CD14-positive monocyte (primary cell): Measurements from ENCODE around the gene GALNT18. TPM values are rescaled to one million over a fixed set of nuclear protein-coding genes. Genes with fewer than 3 reads are reported as not detected.

Experiments
- DNase-seq, 3 donors: peaks; one replicate each; pipeline ENCODE4 v3.0.0-alpha.2; 2011 to 2022
- H2AFZ ChIP-seq: 2 replicates; pipeline ENCODE4 v1.6.0; 2012; ENCODE audit warnings: mild to moderate bottlenecking, low read depth, low read length, inconsistent platforms; ENCODE audit not compliant: insufficient read depth, poor library complexity, severe bottlenecking
- H3K27ac ChIP-seq, 2 donors: 1 replicate in 1 of 2; 2 replicates in 1 of 2; pipeline ENCODE4 v1.5.1; 2012 to 2013; ENCODE audit warnings: low read length in 2 of 2, control low read depth in 1 of 2, inconsistent platforms in 1 of 2, low read depth in 1 of 2, mild to moderate bottlenecking in 1 of 2
- H3K27me3 ChIP-seq, 2 donors: one replicate each; pipeline versions ENCODE4 v1.6.0 to v1.6.1; 2011 to 2013; ENCODE audit warnings: low read length in 2 of 2; ENCODE audit not compliant: control insufficient read depth in 2 of 2, insufficient read depth in 2 of 2
- H3K36me3 ChIP-seq, 2 donors: replicated peaks in 1 of 2; 1 replicate in 1 of 2; 2 replicates in 1 of 2; pipeline versions ENCODE4 v1.5.1 to v1.6.1; 2012 to 2013; ENCODE audit warnings: low read length in 2 of 2, control low read depth in 1 of 2, inconsistent platforms in 1 of 2, mild to moderate bottlenecking in 1 of 2; ENCODE audit not compliant: insufficient read depth in 2 of 2, control insufficient read depth in 1 of 2
- H3K4me1 ChIP-seq, 2 donors: 1 replicate in 1 of 2; 2 replicates in 1 of 2; pipeline versions ENCODE4 v1.5.1 to v1.6.1; 2012 to 2013; ENCODE audit warnings: low read length in 2 of 2, control low read depth in 1 of 2, inconsistent platforms in 1 of 2, mild to moderate bottlenecking in 1 of 2, moderate library complexity in 1 of 2; ENCODE audit not compliant: insufficient read depth in 2 of 2, control insufficient read depth in 1 of 2
- H3K4me2 ChIP-seq: replicated peaks from 2 replicates; pipeline ENCODE3; 2012; ENCODE audit warnings: low read length, moderate library complexity, mild to moderate bottlenecking; ENCODE audit not compliant: poor library complexity, severe bottlenecking; ENCODE audit errors: extremely low read depth
- H3K4me3 ChIP-seq, 3 experiments: fragments of 200-600 bp in 1 of 3; sonication (generic) in 1 of 3; replicated peaks in 1 of 3; 1 replicate in 2 of 3; 2 replicates in 1 of 3; pipeline ENCODE4 v1.5.1; 2011 to 2013; ENCODE audit warnings: low read length in 3 of 3, mild to moderate bottlenecking in 3 of 3, control low read depth in 2 of 3, low read depth in 2 of 3, inconsistent platforms in 1 of 3, moderate library complexity in 1 of 3
- H3K79me2 ChIP-seq: 2 replicates; pipeline ENCODE4 v1.6.0; 2012; ENCODE audit warnings: mild to moderate bottlenecking, control low read depth, inconsistent platforms, low read length, moderate library complexity; ENCODE audit not compliant: insufficient read depth
- H3K9ac ChIP-seq: 2 replicates; pipeline ENCODE4 v1.6.0; 2017; ENCODE audit warnings: low read length, mild to moderate bottlenecking; ENCODE audit not compliant: insufficient read depth, poor library complexity, severe bottlenecking
- H3K9me3 ChIP-seq, 2 donors: replicated peaks in 1 of 2; 1 replicate in 1 of 2; 2 replicates in 1 of 2; pipeline versions ENCODE4 v1.5.1 to v1.6.1; 2012 to 2013; ENCODE audit warnings: low read length in 2 of 2, control low read depth in 1 of 2; ENCODE audit not compliant: control insufficient read depth in 1 of 2, insufficient read depth in 1 of 2
- H4K20me1 ChIP-seq: 2 replicates; pipeline ENCODE4 v1.6.0; 2012; ENCODE audit warnings: mild to moderate bottlenecking, low read length, control low read depth, moderate library complexity; ENCODE audit not compliant: insufficient read depth
- H3K27ac Mint-ChIP-seq, 7 donors: one replicate each; pipeline ENCODE4 v1.8.0; 2020; ENCODE audit warnings: mild to moderate bottlenecking in 7 of 7, mixed read lengths in 7 of 7, moderate library complexity in 6 of 7, inconsistent platforms in 2 of 7
- H3K27me3 Mint-ChIP-seq, 3 donors: one replicate each; pipeline ENCODE4 v1.8.0; 2021 to 2022; ENCODE audit warnings: low read depth in 3 of 3, mild to moderate bottlenecking in 3 of 3, mixed read lengths in 3 of 3, moderate library complexity in 3 of 3, inconsistent platforms in 1 of 3
- H3K36me3 Mint-ChIP-seq, 2 donors: one replicate each; pipeline ENCODE4 v1.8.0; 2020; ENCODE audit warnings: mixed read lengths in 2 of 2, inconsistent platforms in 1 of 2, mild to moderate bottlenecking in 1 of 2
- H3K4me1 Mint-ChIP-seq: one replicate; pipeline ENCODE4 v1.8.0; 2020; ENCODE audit warnings: mild to moderate bottlenecking, mixed read lengths
- H3K4me3 Mint-ChIP-seq, 2 donors: one replicate each; pipeline ENCODE4 v1.8.0; 2020; ENCODE audit warnings: mild to moderate bottlenecking in 2 of 2, mixed read lengths in 2 of 2, moderate library complexity in 1 of 2
- H3K9me3 Mint-ChIP-seq, 7 donors: one replicate each; pipeline ENCODE4 v1.8.0; 2020 to 2022; ENCODE audit warnings: mixed read lengths in 7 of 7, mild to moderate bottlenecking in 6 of 7, moderate library complexity in 6 of 7, inconsistent platforms in 2 of 7
- CTCF ChIP-seq: fragments of 200-600 bp; IDR thresholded peaks from one replicate; pipeline ENCODE4 v1.8.0; 2022; ENCODE audit warnings: antibody characterized with exemption, mild to moderate bottlenecking
- WGBS: methylation state at CpG from one replicate; pipeline ENCODE4 v1.1.5; 2013; ENCODE audit warnings: missing lambda C conversion rate; ENCODE audit not compliant: insufficient coverage; 5-methylcytosine and 5-hydroxymethylcytosine counted together
- intact Hi-C, 2 donors: fragments of 100-400 bp; cut with micrococcal nuclease; formaldehyde crosslinking; loops; one replicate each; pipeline versions ENCODE4 v1.15.0 to v1.15.1; 2023
- polyA plus RNA-seq, 3 donors: library from polyadenylated mRNA; depleted of rRNA in 1 of 3; unstranded in 2 of 3; stranded (reverse) in 1 of 3; fragments of 300-500 nt in 2 of 3; fragments of >200 nt in 1 of 3; fragmentation: Illumina TruSeq in 2 of 3; gene quantifications; 1 replicate in 2 of 3; 2 replicates in 1 of 3; pipeline ENCODE4 v1.2.3, GENCODE V29; 2012 to 2021

GALNT18 gene
- polyA plus RNA-seq, 3 donors: not detected

- H3K36me3 Mint-ChIP-seq: no peaks in the 10 kb centered on the region
Observed at GRCh38 chr11:11426226-11426952, 195.4 kb downstream of the GALNT18 start.

GRCh38 chr11:11425806-11426205 lies 196.0 kb downstream of the GALNT18 start:
- Histone ChIP-seq H3K27ac (no peak overlapping the region), H3K36me3 (no peaks in the 10 kb centered on the region), H4K20me1 (no peaks in the 10 kb centered on the region), H3K4me1 (no peaks in the 10 kb centered on the region), H3K4me3 (no peak overlapping the region), H3K9ac (no peak overlapping the region), H2AFZ (no peak overlapping the region), H3K9me3 (no peaks in the 10 kb centered on the region), H3K79me2 (no peaks in the 10 kb centered on the region), H3K4me2 (no peak overlapping the region), H3K27me3 (peaks cover 5 to 25% of the 10 kb centered on the region in 2 donors)
- DNase-seq: no peak
- intact Hi-C loops: no loop called here
- no peaks in the 10 kb centered on the region for H3K4me1 Mint-ChIP-seq
- peaks cover 0 to 3% (median 0%) of the 10 kb centered on the region in 7 donors for H3K9me3 Mint-ChIP-seq
- H3K36me3 Mint-ChIP-seq: no peaks in the 10 kb centered on the region
- H3K27ac Mint-ChIP-seq: no peak overlapping the region
- 100% methylated on average over 2 of the region's 5 CpGs for WGBS
- no peak for TF ChIP-seq CTCF
- H3K27me3 Mint-ChIP-seq: peaks cover 42 to 61% (median 51%) of the 10 kb centered on the region in 3 donors
- no peak overlapping the region for H3K4me3 Mint-ChIP-seq

More at GRCh38 chr11:11426226-11426952, 195.4 kb downstream of the GALNT18 start:
- Histone ChIP-seq H3K27me3 (peaks cover 3 to 25% of the 10 kb centered on the region in 2 donors), H3K36me3 (no peaks in the 10 kb centered on the region), H3K4me2 (no peak overlapping the region), H3K79me2 (no peaks in the 10 kb centered on the region), H3K9me3 (no peaks in the 10 kb centered on the region), H3K4me1 (no peaks in the 10 kb centered on the region), H3K27ac (no peak overlapping the region), H3K9ac (no peak overlapping the region), H2AFZ (no peak overlapping the region), H3K4me3 (no peak overlapping the region), H4K20me1 (no peaks in the 10 kb centered on the region)
- peaks cover 36 to 55% (median 47%) of the 10 kb centered on the region in 3 donors for H3K27me3 Mint-ChIP-seq
- H3K27ac Mint-ChIP-seq: no peak overlapping the region
- no peak overlapping the region for H3K4me3 Mint-ChIP-seq
- DNase-seq: no peak
- intact Hi-C loops: no loop called here
- peaks cover 0 to 3% (median 0%) of the 10 kb centered on the region in 7 donors for H3K9me3 Mint-ChIP-seq
- H3K4me1 Mint-ChIP-seq: no peaks in the 10 kb centered on the region
- 93% methylated on average over 3 of the region's 4 CpGs for WGBS
- TF ChIP-seq CTCF: no peak
